Upper lobe of left lung (tissue), 4 donors: ENCODE measurements around the gene QPRT.

Source experiments
- EP300 ChIP-seq, 4 donors: sonication (generic); formaldehyde crosslinking; IDR thresholded peaks; one replicate each; pipeline ENCODE4 v1.5.1; 2017; ENCODE audit warnings: antibody characterized with exemption in 4 of 4, control low read depth in 2 of 4
- POLR2A ChIP-seq, 4 donors: fragments of 450-650 bp; IDR thresholded peaks; one replicate each; pipeline ENCODE4 v1.5.1; 2016 to 2017; ENCODE audit warnings: antibody characterized with exemption in 4 of 4, mild to moderate bottlenecking in 2 of 4
- POLR2AphosphoS5 ChIP-seq, 2 donors: sonication (generic); formaldehyde crosslinking; IDR thresholded peaks; one replicate each; pipeline ENCODE4 v1.5.1; 2017; ENCODE audit warnings: antibody characterized with exemption in 2 of 2

DNA sequence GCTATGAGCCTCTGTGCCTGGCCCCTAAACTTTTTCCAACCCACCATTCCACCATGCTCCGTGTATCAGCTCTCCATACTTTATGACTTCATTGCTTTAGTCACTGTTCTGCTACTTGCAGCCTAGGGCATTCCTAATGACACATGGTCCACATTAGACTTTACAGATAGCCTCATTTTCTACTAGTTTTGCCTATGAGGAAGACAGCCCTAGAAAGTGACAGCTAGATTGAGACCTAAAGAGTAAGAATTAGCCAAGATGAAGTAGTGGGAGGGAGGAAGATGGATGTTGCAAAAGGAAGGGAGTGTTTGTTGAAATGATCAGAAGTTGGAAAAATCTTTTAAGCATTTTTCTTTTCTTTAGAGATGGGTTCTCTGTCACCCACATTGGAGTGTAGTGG, 55.8 kb downstream of the QPRT start:
- TF ChIP-seq POLR2A (IDR thresholded peaks at IDR 0.05), result no peak
- TF ChIP-seq EP300 (IDR thresholded peaks at IDR 0.05), result no peak
- TF ChIP-seq POLR2AphosphoS5 (IDR thresholded peaks at IDR 0.05), result no peak
